Glutamatergic neuron (in vitro differentiated cells): ENCODE measurements around the gene LAMC1. TPM values are rescaled to one million over a fixed set of nuclear protein-coding genes. Genes with fewer than 3 reads are reported as not detected.

ENCODE experiments used
- DNase-seq: peaks from one replicate; pipeline ENCODE4 v3.0.0; 2022
- H3K27ac Mint-ChIP-seq: one replicate; pipeline ENCODE4 v1.8.0; 2020; ENCODE audit warnings: mild to moderate bottlenecking, mixed read lengths, inconsistent platforms; ENCODE audit not compliant: unreplicated experiment
- H3K27me3 Mint-ChIP-seq: one replicate; pipeline ENCODE4 v1.8.0; 2020; ENCODE audit warnings: mild to moderate bottlenecking, moderate library complexity, mixed read lengths, inconsistent platforms; ENCODE audit not compliant: unreplicated experiment
- H3K36me3 Mint-ChIP-seq: one replicate; pipeline ENCODE4 v1.8.0; 2020; ENCODE audit warnings: mild to moderate bottlenecking, mixed read lengths, inconsistent platforms; ENCODE audit not compliant: unreplicated experiment
- H3K4me1 Mint-ChIP-seq: one replicate; pipeline ENCODE4 v1.8.0; 2020; ENCODE audit warnings: mild to moderate bottlenecking, low read depth, mixed read lengths, inconsistent platforms; ENCODE audit not compliant: unreplicated experiment
- H3K4me3 Mint-ChIP-seq: one replicate; pipeline ENCODE4 v1.8.0; 2020; ENCODE audit warnings: mild to moderate bottlenecking, mixed read lengths, inconsistent platforms; ENCODE audit not compliant: unreplicated experiment
- H3K9me3 Mint-ChIP-seq: one replicate; pipeline ENCODE4 v1.8.0; 2020; ENCODE audit warnings: mild to moderate bottlenecking, moderate library complexity, mixed read lengths, inconsistent platforms; ENCODE audit not compliant: unreplicated experiment
- total RNA-seq: library from RNA; stranded (reverse); fragmentation: NEBNext Ultra II Directional; extraction: Animal tissue kit (Norgen Biotek cat#: 25700); gene quantifications from one replicate; pipeline ENCODE4 v1.2.1, GENCODE V29; 2021; ENCODE audit not compliant: unreplicated experiment
- TF ChIP-seq, protein P1 (sequence below): fragments of 200-600 bp; sonication (generic); IDR thresholded peaks from one replicate; pipeline ENCODE4 v1.5.0; 2021; ENCODE audit not compliant: partially characterized antibody, unreplicated experiment

Gene LAMC1
- total RNA-seq, 1 donor from 2014 or later: 51.8 TPM

DNA sequence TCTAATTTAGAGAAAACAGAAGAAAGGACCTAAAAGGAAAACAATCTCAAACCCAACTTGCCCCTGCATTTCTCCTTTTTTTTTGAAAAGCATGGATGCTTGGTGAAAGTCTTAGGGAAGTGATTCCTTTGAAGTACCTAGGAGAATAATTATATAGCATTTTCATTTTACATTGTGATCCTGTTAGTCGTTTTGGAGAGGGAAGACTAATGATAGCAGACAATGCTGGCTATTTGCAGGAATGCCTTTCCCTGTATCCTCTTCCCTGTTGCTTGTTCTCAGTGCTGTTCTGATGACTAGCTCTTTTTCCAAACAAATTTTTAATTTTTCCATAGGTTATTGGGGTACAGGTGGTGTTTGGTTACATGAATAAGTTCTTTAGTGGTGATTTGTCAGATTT lies 53.9 kb downstream of the LAMC1 start:
- H3K27me3 Mint-ChIP-seq: peaks cover 2% of the 10 kb centered on the region
- TF ChIP-seq, protein P1, sequence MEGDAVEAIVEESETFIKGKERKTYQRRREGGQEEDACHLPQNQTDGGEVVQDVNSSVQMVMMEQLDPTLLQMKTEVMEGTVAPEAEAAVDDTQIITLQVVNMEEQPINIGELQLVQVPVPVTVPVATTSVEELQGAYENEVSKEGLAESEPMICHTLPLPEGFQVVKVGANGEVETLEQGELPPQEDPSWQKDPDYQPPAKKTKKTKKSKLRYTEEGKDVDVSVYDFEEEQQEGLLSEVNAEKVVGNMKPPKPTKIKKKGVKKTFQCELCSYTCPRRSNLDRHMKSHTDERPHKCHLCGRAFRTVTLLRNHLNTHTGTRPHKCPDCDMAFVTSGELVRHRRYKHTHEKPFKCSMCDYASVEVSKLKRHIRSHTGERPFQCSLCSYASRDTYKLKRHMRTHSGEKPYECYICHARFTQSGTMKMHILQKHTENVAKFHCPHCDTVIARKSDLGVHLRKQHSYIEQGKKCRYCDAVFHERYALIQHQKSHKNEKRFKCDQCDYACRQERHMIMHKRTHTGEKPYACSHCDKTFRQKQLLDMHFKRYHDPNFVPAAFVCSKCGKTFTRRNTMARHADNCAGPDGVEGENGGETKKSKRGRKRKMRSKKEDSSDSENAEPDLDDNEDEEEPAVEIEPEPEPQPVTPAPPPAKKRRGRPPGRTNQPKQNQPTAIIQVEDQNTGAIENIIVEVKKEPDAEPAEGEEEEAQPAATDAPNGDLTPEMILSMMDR: no peak
- no peak overlapping the region for H3K27ac Mint-ChIP-seq
- H3K36me3 Mint-ChIP-seq: peaks cover 4% of the 10 kb centered on the region
- peaks cover 4% of the 10 kb centered on the region for H3K4me1 Mint-ChIP-seq
- no peak overlapping the region for H3K4me3 Mint-ChIP-seq
- no peaks in the 10 kb centered on the region for H3K9me3 Mint-ChIP-seq
- no peak for DNase-seq

DNA sequence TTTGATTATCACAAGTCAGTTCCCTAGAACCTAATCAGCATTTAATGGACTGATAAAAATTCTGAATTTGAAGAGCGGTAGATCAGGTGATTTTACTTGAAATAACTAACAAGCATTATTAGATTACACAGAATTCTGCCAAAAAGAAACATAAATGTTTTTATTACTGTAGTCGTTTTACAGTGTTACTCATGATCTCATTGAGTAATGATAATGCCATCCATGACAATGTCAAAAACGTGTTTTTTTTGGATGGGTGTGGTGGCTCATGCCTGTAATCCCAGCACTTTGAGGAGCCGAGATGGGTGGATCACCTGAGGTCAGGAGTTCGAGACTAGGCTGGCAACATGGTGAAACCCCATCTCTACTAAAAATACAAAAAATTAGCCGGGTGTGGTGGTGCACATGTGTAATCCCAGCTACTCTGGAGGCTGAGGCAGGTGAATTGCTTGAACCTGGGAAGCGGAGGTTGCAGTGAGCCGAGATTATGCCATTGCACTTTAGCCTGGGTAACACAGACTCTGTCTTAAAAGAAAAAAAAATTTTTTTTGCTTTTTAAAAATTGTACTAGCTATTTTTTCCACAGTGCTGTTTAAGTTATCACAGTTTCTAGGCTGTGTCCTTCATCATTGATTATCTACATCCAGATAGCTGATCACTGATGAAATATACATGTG lies 56.6 kb downstream of the LAMC1 start:
- Mint-ChIP-seq H3K9me3 (no peaks in the 10 kb centered on the region), H3K27me3 (peaks cover 2% of the 10 kb centered on the region), H3K4me3 (no peak overlapping the region), H3K27ac (no peak overlapping the region), H3K4me1 (peaks cover 8% of the 10 kb centered on the region), H3K36me3 (peaks cover 4% of the 10 kb centered on the region)
- DNase-seq: no peak
- TF ChIP-seq, protein P1: no peak

DNA sequence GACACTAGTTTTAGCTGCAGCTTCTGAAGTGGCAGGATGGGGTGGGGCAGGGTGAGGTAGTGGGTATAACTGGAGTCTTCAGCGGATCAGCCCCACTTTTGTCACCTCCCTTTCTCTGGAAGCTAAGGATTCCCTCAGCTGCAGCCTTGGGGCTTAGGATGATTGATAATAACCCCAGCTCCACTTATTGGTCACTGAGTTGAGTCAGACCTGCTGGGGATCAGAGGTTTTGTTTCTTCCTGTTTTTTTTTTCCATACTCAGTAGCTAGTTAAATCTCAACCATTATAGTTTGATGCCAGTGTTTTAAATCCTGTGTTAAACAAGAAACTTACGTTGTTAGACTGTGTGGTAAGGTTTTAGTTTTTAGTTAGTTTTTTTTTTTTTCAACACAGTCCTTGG lies 57.2 kb downstream of the LAMC1 start:
- peaks cover 8% of the 10 kb centered on the region for H3K4me1 Mint-ChIP-seq
- peaks cover 2% of the 10 kb centered on the region for H3K27me3 Mint-ChIP-seq
- no peak overlapping the region for H3K27ac Mint-ChIP-seq
- H3K36me3 Mint-ChIP-seq: peaks cover 4% of the 10 kb centered on the region
- H3K4me3 Mint-ChIP-seq: no peak overlapping the region
- TF ChIP-seq, protein P1: no peak
- H3K9me3 Mint-ChIP-seq: no peaks in the 10 kb centered on the region
- DNase-seq: no peak

DNA sequence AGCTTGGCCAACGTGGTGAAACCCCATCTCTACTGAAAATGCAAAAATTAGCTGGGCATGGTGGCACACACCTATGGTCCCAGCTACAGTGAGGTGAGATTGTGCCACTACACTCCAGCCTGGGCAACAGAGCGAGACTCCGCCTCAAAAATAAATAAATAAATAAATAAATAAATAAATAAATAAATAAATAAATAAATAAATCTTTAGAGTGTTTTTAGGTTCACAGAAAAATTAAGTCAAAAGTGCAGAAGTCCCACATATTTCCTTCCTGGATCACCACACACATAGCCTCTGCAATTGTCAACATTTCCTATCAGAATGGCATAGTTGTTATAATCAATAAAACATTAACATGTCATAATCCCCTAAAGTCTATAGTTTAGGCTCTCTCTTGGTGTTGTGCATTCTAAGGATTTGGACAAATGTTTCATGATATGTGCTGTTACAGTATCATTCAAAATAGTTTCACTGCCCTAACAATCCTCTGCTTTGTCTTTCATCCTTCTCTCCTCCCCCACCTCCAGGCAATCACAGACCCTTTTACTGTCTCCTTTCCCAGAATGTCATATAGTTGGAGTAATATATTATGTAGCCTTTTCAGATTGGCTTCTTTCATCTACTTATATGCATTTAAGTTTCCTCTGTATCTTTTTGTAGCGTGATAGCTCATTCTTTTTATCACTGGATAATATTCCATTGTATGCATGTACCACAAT lies 58.3 kb downstream of the LAMC1 start:
- DNase-seq: no peak
- TF ChIP-seq, protein P1: no peak
- Mint-ChIP-seq H3K36me3 (peaks cover 4% of the 10 kb centered on the region), H3K9me3 (no peaks in the 10 kb centered on the region), H3K4me3 (no peak overlapping the region), H3K4me1 (peaks cover 8% of the 10 kb centered on the region), H3K27ac (no peak overlapping the region), H3K27me3 (peaks cover 2% of the 10 kb centered on the region)

DNA sequence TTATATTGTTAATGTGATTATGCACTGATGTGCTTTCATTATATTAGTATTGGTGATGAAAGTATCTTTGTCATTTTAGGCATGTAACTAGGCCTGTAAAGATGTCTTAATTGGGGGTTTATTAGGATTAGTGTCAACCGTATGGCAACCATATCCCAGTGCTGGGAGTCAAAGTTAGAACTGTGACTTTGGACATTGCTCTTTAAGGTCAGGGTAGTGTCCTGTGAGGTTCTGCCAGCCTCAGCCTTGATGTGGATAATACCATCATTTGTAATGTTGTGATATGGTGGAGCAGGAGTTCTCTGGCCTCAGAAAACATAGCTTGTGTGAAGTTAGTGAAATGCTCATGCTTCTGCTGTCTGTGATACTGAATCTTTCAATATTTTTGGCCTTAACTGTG lies 59.4 kb downstream of the LAMC1 start:
- no peak for DNase-seq
- Mint-ChIP-seq H3K9me3 (no peaks in the 10 kb centered on the region), H3K4me3 (no peak overlapping the region), H3K36me3 (peaks cover 4% of the 10 kb centered on the region), H3K4me1 (peaks cover 8% of the 10 kb centered on the region), H3K27ac (no peak overlapping the region), H3K27me3 (peaks cover 2% of the 10 kb centered on the region)
- TF ChIP-seq, protein P1: no peak
